ENCODE results near the gene ELMOD2.

The ELMOD2 gene

DNA sequence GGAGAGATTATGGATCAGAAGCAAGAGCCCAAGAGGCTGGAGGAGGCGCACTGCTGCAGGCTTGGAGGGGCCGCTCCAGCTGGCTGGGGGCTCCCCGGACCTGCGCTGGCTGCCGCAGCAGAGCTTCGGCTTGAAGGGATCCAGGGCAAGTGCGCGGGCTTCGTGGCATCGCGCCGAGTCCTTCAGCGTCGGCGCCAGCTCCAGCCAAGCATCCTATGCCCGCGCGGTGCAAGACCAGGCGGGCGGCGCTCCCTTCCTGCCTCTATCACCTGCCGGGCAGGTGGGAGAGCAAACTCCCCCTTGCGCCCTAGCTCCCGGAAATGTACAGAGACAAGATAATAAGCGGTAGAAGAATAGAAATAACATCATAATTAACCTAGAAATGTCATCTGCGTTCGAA, 55.3 kb downstream of the ELMOD2 start:
- DNase-seq (ENCODE audit: low read depth in 2 of 3, low spot score in 1 of 3), result no peak

GRCh38 chr4:140581078-140581477, 57.1 kb downstream of the ELMOD2 start:
- no peak for DNase-seq (ENCODE audit: low read depth in 2 of 3, low spot score in 1 of 3)

GRCh38 chr4:140584439-140584838, 60.5 kb downstream of the ELMOD2 start:
- no peak for DNase-seq (ENCODE audit: low read depth in 2 of 3, low spot score in 1 of 3)

GRCh38 chr4:140595065-140595464, 71.1 kb downstream of the ELMOD2 start:
- DNase-seq (ENCODE audit: low read depth in 2 of 3, low spot score in 1 of 3), result no peak

- no peak for DNase-seq (ENCODE audit: low read depth in 2 of 3, low spot score in 1 of 3)
These were observed 76.4 kb downstream of the ELMOD2 start for GRCh38 chr4:140600408-140600807.

DNA sequence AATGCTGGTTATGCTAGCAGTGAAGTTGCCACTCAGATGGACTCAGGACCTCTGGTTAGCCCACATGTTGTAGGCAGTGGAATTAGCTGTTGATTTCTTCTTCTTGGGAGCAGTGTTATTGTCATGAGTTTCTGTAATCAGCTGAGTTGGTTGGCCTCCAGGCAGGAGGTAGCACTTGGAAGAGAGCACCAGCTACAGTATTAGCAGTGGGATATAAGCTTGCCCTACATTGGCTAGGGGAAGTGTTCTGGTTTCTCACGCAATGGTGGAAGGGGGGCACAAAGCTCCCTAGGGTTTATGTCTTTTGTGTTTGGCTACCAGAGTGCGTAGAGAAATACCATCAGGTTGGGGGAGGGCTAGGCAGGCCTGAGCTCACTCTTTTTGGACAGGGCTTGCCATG, 78.7 kb downstream of the ELMOD2 start:
- no peak for DNase-seq (ENCODE audit: low read depth in 2 of 3, low spot score in 1 of 3)

DNA sequence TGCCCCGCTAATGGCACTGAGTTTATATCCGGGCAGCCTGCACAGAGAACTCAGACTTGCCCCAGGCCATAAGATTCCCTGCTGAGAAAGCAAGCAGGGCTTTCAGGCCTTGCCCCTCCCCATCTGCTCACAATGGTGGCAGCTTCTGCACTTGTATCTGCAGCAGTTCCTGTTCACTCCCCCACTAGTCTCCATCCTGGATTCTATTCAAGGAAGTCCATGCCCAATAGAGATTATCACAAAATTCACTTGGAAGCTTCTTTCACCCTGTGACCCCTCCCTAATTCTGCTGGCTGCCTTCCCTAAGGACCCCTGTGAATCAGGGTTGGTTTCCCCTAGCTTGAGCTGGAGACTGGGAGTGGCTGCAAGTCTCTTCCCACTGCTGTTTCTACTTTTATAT, 79.3 kb downstream of the ELMOD2 start:
- DNase-seq (ENCODE audit: low read depth in 2 of 3, low spot score in 1 of 3), result no peak
